H1 (cell line): ENCODE results near the gene SLC20A1. TPM values are rescaled to one million over a fixed set of nuclear protein-coding genes. Genes with fewer than 3 reads are reported as not detected.

Experiments used
- CTCF ChIA-PET: fragments of 300-600 bp; sonication (Branson Sonifier 250); formaldehyde crosslinking; loops from one replicate; lab custom pipeline; 2021; ENCODE audit not compliant: partially characterized antibody; lab: Charles Lee
- POLR2A ChIA-PET: fragments of 300-600 bp; sonication (Branson Sonifier 250); formaldehyde crosslinking; loops from one replicate; lab custom pipeline; 2021; ENCODE audit warnings: inconsistent platforms; ENCODE audit not compliant: partially characterized antibody; lab: Charles Lee
- DNase-seq, 2 experiments: peaks; one replicate each; pipeline versions ENCODE4 v3.0.0 to v3.0.0-alpha.2; 2010 to 2022; ENCODE audit warnings: low spot score in 2 of 2, low read depth in 1 of 2, mixed read lengths in 1 of 2
- FAIRE-seq: peaks from 2 replicates; lab custom pipeline; 2011; peaks lifted over from hg19 to GRCh38; lab: Jason Lieb, UNC
- H2AFZ ChIP-seq: 2 replicates; pipeline ENCODE4 v1.8.1; 2012; ENCODE audit warnings: low read length, inconsistent platforms
- H2AK5ac ChIP-seq: 2 replicates; pipeline ENCODE4 v1.6.1; 2013; ENCODE audit warnings: low read depth, low read length
- H2BK120ac ChIP-seq: replicated peaks from 2 replicates; pipeline ENCODE3; 2013; ENCODE audit warnings: low read depth, low read length, inconsistent platforms
- H2BK12ac ChIP-seq: 2 replicates; pipeline ENCODE4 v1.6.1; 2013; ENCODE audit warnings: low read depth, low read length
- H2BK15ac ChIP-seq: 2 replicates; pipeline ENCODE4 v1.6.1; 2013; ENCODE audit warnings: low read length
- H2BK20ac ChIP-seq: 2 replicates; pipeline ENCODE4 v1.6.1; 2013; ENCODE audit warnings: low read length
- H2BK5ac ChIP-seq: 2 replicates; pipeline ENCODE4 v1.6.1; 2013; ENCODE audit warnings: low read depth, low read length
- H3K14ac ChIP-seq: 2 replicates; pipeline ENCODE4 v1.6.1; 2013; ENCODE audit warnings: inconsistent platforms; ENCODE audit not compliant: insufficient read length
- H3K18ac ChIP-seq: 2 replicates; pipeline ENCODE4 v1.6.1; 2013; ENCODE audit warnings: low read length; ENCODE audit errors: extremely low read depth
- H3K23ac ChIP-seq: 2 replicates; pipeline ENCODE4 v1.6.1; 2013; ENCODE audit warnings: inconsistent platforms; ENCODE audit not compliant: insufficient read length
- H3K23me2 ChIP-seq: 2 replicates; pipeline ENCODE4 v1.6.1; 2013; ENCODE audit warnings: low read depth, low read length
- H3K27ac ChIP-seq: 2 replicates; pipeline ENCODE4 v1.6.1; 2011; ENCODE audit warnings: low read depth, low read length, inconsistent platforms
- H3K27me3 ChIP-seq, 4 experiments: replicated peaks in 1 of 4; 1 replicate in 1 of 4; 2 replicates in 3 of 4; pipeline versions ENCODE4 v1.6.1 to v1.8.1; 2011 to 2013; ENCODE audit warnings: low read length in 3 of 4, mild to moderate bottlenecking in 3 of 4, inconsistent platforms in 2 of 4, mixed read lengths in 2 of 4, moderate library complexity in 1 of 4; ENCODE audit not compliant: control insufficient read depth in 3 of 4, insufficient read depth in 3 of 4; ENCODE audit errors: extremely low read depth in 1 of 4
- H3K36me3 ChIP-seq, 4 experiments: 2 replicates each; pipeline versions ENCODE4 v1.6.1 to v1.8.1; 2011 to 2013; ENCODE audit warnings: mild to moderate bottlenecking in 4 of 4, low read length in 3 of 4, moderate library complexity in 2 of 4, control low read depth in 1 of 4, inconsistent platforms in 1 of 4; ENCODE audit not compliant: insufficient read depth in 4 of 4, control insufficient read depth in 2 of 4
- H3K4ac ChIP-seq: replicated peaks from 2 replicates; pipeline ENCODE3; 2013; ENCODE audit warnings: low read length, low read depth, mixed read lengths, inconsistent platforms; ENCODE audit not compliant: insufficient read length
- H3K4me1 ChIP-seq, 4 experiments: replicated peaks in 1 of 4; 1 replicate in 1 of 4; 2 replicates in 3 of 4; pipeline versions ENCODE4 v1.6.1 to v1.8.1; 2011 to 2013; ENCODE audit warnings: low read length in 3 of 4, inconsistent platforms in 2 of 4, mixed read lengths in 1 of 4; ENCODE audit not compliant: insufficient read depth in 4 of 4, control insufficient read depth in 3 of 4
- H3K4me2 ChIP-seq, 2 experiments: 2 replicates each; pipeline versions ENCODE4 v1.6.1 to v1.8.1; 2011 to 2013; ENCODE audit warnings: low read depth in 2 of 2, low read length in 2 of 2, control low read depth in 1 of 2, inconsistent platforms in 1 of 2, mild to moderate bottlenecking in 1 of 2; ENCODE audit not compliant: insufficient read depth in 1 of 2
- H3K4me3 ChIP-seq, 4 experiments: fragments of 200-600, 300-600 bp in 1 of 4; sonication (generic), shearing (Covaris generic), sonication (Bioruptor Twin) in 1 of 4; 2 replicates each; pipeline versions ENCODE4 v1.5.1 to v1.8.1; 2011 to 2016; ENCODE audit warnings: low read length in 4 of 4, low read depth in 3 of 4, control low read depth in 2 of 4, inconsistent platforms in 2 of 4, mild to moderate bottlenecking in 2 of 4, mixed read lengths in 1 of 4, moderate library complexity in 1 of 4; ENCODE audit not compliant: insufficient read depth in 2 of 4; ENCODE audit errors: extremely low read depth in 1 of 4
- H3K56ac ChIP-seq: replicated peaks from 2 replicates; pipeline ENCODE3; 2013; ENCODE audit warnings: low read depth, mild to moderate bottlenecking, mixed read lengths, low read length, inconsistent platforms; ENCODE audit not compliant: insufficient read length
- H3K79me1 ChIP-seq: 2 replicates; pipeline ENCODE4 v1.6.1; 2013; ENCODE audit warnings: low read depth, low read length, control low read depth
- H3K79me2 ChIP-seq, 2 experiments: 2 replicates each; pipeline versions ENCODE4 v1.6.1 to v1.8.1; 2012 to 2013; ENCODE audit warnings: low read length in 2 of 2, mild to moderate bottlenecking in 2 of 2, inconsistent platforms in 1 of 2; ENCODE audit not compliant: insufficient read depth in 2 of 2, control insufficient read depth in 1 of 2
- H3K9ac ChIP-seq, 4 experiments: replicated peaks in 1 of 4; 1 replicate in 1 of 4; 2 replicates in 3 of 4; pipeline versions ENCODE4 v1.6.1 to v1.8.1; 2011 to 2013; ENCODE audit warnings: low read depth in 3 of 4, low read length in 3 of 4, control low read depth in 2 of 4, mild to moderate bottlenecking in 2 of 4, moderate library complexity in 2 of 4, inconsistent platforms in 1 of 4; ENCODE audit errors: extremely low read depth in 1 of 4
- H3K9me3 ChIP-seq, 2 experiments: 2 replicates each; pipeline versions ENCODE4 v1.6.1 to v1.8.1; 2012 to 2013; ENCODE audit warnings: mild to moderate bottlenecking in 2 of 2, moderate library complexity in 2 of 2, control low read depth in 1 of 2, inconsistent platforms in 1 of 2, low read depth in 1 of 2, low read length in 1 of 2, mixed read lengths in 1 of 2; ENCODE audit not compliant: insufficient read depth in 2 of 2
- H4K20me1 ChIP-seq, 2 experiments: replicated peaks in 1 of 2; 2 replicates each; pipeline versions ENCODE3 to v1.8.1; 2011 to 2013; ENCODE audit warnings: inconsistent platforms in 2 of 2, low read length in 2 of 2, mild to moderate bottlenecking in 1 of 2; ENCODE audit not compliant: insufficient read depth in 2 of 2, control insufficient read depth in 1 of 2
- H4K5ac ChIP-seq: 2 replicates; pipeline ENCODE4 v1.6.1; 2013; ENCODE audit warnings: low read length, low read depth, mixed read lengths, inconsistent platforms; ENCODE audit not compliant: insufficient read length
- H4K8ac ChIP-seq: 2 replicates; pipeline ENCODE4 v1.8.0; 2013; ENCODE audit warnings: mild to moderate bottlenecking, moderate library complexity, low read length, inconsistent platforms; ENCODE audit not compliant: insufficient read depth; ENCODE audit errors: extremely low read depth
- H4K91ac ChIP-seq: replicated peaks from 2 replicates; pipeline ENCODE3; 2013; ENCODE audit warnings: low read length, mixed read lengths, inconsistent platforms; ENCODE audit not compliant: insufficient read length
- BACH1 ChIP-seq: IDR thresholded peaks from 2 replicates; pipeline ENCODE4 v1.6.1; 2012; ENCODE audit warnings: low read length, improper control_type of control experiment
- BRCA1 ChIP-seq: IDR thresholded peaks from 2 replicates; pipeline ENCODE4 v1.6.1; 2012; ENCODE audit warnings: low read depth, low read length, improper control_type of control experiment
- CBX5 ChIP-seq: fragments of 300-800, 300-1000 bp; sonication (generic); IDR thresholded peaks from 2 replicates; pipeline ENCODE4 v1.7.1; 2016; ENCODE audit warnings: antibody characterized with exemption, low read length, low read depth
- CREB1 ChIP-seq: IDR thresholded peaks from 2 replicates; pipeline ENCODE4 v1.6.1; 2012; ENCODE audit warnings: inconsistent platforms
- EZH2 ChIP-seq: fragments of 200-600 bp; sonication (generic); IDR thresholded peaks from 2 replicates; pipeline ENCODE4 v1.7.1; 2012; ENCODE audit warnings: low read depth, mild to moderate bottlenecking, moderate library complexity, low read length, inconsistent platforms; ENCODE audit not compliant: severe bottlenecking
- FOSL1 ChIP-seq: IDR thresholded peaks from 2 replicates; pipeline ENCODE4 v1.6.1; 2011; ENCODE audit warnings: mild to moderate bottlenecking, low read depth, low read length, moderate library complexity; ENCODE audit not compliant: insufficient read depth
- KDM1A ChIP-seq: fragments of 200-600, 300-600 bp; sonication (generic); IDR thresholded peaks from 2 replicates; pipeline ENCODE4 v1.7.1; 2016; ENCODE audit warnings: mild to moderate bottlenecking, low read length, borderline replicate concordance
- NANOG ChIP-seq: IDR thresholded peaks from 2 replicates; pipeline ENCODE4 v1.6.1; 2011; ENCODE audit warnings: low read length, low read depth, mild to moderate bottlenecking, inconsistent platforms; ENCODE audit not compliant: insufficient read depth, poor library complexity, severe bottlenecking
- POU5F1 ChIP-seq: IDR thresholded peaks from 2 replicates; pipeline ENCODE4 v1.6.1; 2011; ENCODE audit warnings: low read depth, mild to moderate bottlenecking, low read length, moderate library complexity
- RXRA ChIP-seq: IDR thresholded peaks from 2 replicates; pipeline ENCODE4 v1.6.1; 2011; ENCODE audit warnings: low read depth, mild to moderate bottlenecking, low read length, moderate library complexity; ENCODE audit not compliant: insufficient read depth
- TAF7 ChIP-seq: optimal IDR thresholded peaks from 2 replicates; pipeline ENCODE3; 2011; ENCODE audit warnings: low read depth, mild to moderate bottlenecking, inconsistent platforms, low read length, moderate library complexity, borderline replicate concordance
- TCF12 ChIP-seq: IDR thresholded peaks from 2 replicates; pipeline ENCODE4 v1.6.1; 2011; ENCODE audit warnings: low read depth, mild to moderate bottlenecking, low read length
- TEAD4 ChIP-seq: IDR thresholded peaks from 2 replicates; pipeline ENCODE4 v1.6.1; 2012; ENCODE audit warnings: low read depth, low read length, inconsistent platforms, mixed read lengths
- WGBS, 2 experiments: shearing (Covaris generic) in 1 of 2; methylation state at CpG; one replicate each; pipeline versions ENCODE4 v1.1.6 to v1.1.7; 2013 to 2015; ENCODE audit warnings: low lambda C conversion rate in 2 of 2, mixed read lengths in 2 of 2, inconsistent platforms in 1 of 2, low coverage in 1 of 2, missing lambda C conversion rate in 1 of 2; ENCODE audit not compliant: insufficient replicate concordance in 2 of 2, insufficient coverage in 1 of 2, insufficient read length in 1 of 2; ENCODE audit errors: extremely low coverage in 1 of 2, missing lambda C conversion rate in 1 of 2; 5-methylcytosine and 5-hydroxymethylcytosine counted together
- polyA plus RNA-seq, 7 experiments: library from polyadenylated mRNA; depleted of rRNA in 3 of 7; stranded (reverse) in 5 of 7; unstranded in 2 of 7; fragments of >200 nt in 5 of 7; fragments of 200-250 nt in 2 of 7; gene quantifications; 1 replicate in 5 of 7; 2 replicates in 1 of 7; 4 replicates in 1 of 7; pipeline versions ENCODE4 v1.2.1 to v1.2.3, GENCODE V29; 2011 to 2013; ENCODE audit warnings: missing spikeins in 2 of 7, mixed read lengths in 2 of 7
- total RNA-seq: library from RNA; stranded (reverse); fragmentation: NEBNext Ultra II Directional; extraction: Animal tissue kit (Norgen Biotek cat#: 25700); gene quantifications from 2 replicates; pipeline ENCODE4 v1.2.1, GENCODE V29; 2021

SLC20A1 gene
- total and polyA plus RNA-seq, 2 of the 8 experiments (the other 6 are each of a cell fraction or from before 2014, with no cell fraction given): 42.6 to 105 TPM

DNA sequence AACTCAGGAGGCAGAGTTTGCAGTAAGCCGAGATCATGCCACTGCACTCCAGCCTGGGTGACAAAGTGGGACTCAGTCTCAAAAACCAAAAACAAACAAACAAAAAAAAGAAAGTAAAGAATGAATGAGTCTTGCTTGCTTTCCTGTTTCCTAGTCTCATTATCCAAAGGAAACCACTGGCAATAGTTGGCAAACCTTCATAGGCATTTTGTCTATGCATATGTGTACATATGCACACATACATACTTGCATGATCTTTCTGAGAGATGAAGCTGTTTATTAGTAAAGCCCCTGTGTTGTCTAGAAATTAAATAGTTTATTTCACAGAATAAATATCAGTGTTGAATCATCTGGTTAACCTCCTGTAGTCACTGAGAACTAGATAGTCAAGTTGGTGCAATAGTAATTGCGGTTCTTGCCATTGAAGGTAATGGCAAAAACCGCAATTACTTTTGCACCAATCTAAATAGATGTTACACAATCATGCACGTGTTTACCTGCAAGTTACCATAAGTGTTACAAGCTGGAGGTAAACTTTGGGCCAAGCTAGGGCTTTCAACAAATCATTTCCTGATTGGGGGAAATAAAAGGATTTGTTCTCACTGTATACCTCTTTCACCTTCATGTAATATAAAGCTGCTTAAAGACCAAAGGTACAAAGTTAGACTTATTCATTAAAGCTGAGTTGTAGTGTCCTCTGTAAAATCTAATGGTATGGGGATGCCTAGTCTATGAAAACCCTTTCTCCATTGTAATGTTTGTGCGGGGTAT lies 24.7 kb downstream of the SLC20A1 start:
- Histone ChIP-seq H3K9me3 (no peaks in the 10 kb centered on the region), H3K79me1 (no peaks in the 10 kb centered on the region), H3K23me2 (no peaks in the 10 kb centered on the region), H3K14ac (no peak overlapping the region), H2AFZ (no peak overlapping the region), H2BK120ac (no peak overlapping the region), H4K20me1 (peaks cover 0 to 4% of the 10 kb centered on the region in 2 experiments), H2BK12ac (no peak overlapping the region), H2BK5ac (no peak overlapping the region), H2AK5ac (no peak overlapping the region), H3K36me3 (no peaks in the 10 kb centered on the region), H4K5ac (no peak overlapping the region), H3K23ac (no peak overlapping the region), H3K56ac (no peak overlapping the region), H4K8ac (no peak overlapping the region), H3K27me3 (0 out of 7 replicates have a peak, but pooled peaks cover 0 to 3% (median 1%) of the 10 kb centered on the region in 4 experiments), H3K79me2 (no peaks in the 10 kb centered on the region), H3K4me1 (no peaks in the 10 kb centered on the region), H3K4ac (no peak overlapping the region), H3K4me2 (no peak overlapping the region), H2BK20ac (no peak overlapping the region), H4K91ac (no peak overlapping the region), H2BK15ac (no peak overlapping the region), H3K9ac (no peak overlapping the region), H3K27ac (no peak overlapping the region), H3K18ac (no peak overlapping the region), H3K4me3 (no peak overlapping the region)
- ChIA-PET CTCF (interaction anchor here (1.0 to 2.2 kb wide), 10 partner anchors 8 to 215 kb away, joined by 3 to 6 read pairs (median 4); no protein-coding TSS in a partner anchor), POLR2A (interaction anchor here (0.9 to 15.0 kb wide), 6 partner anchors 16 to 86 kb away, joined by 3 to 146 read pairs (median 4); partner anchors contain the start of genes CHCHD5 and SLC20A1)
- DNase-seq (no peak), FAIRE-seq (no peak)
- WGBS, 2 experiments: 89% methylated on average over 5 of the region's 5 CpGs; no CpG with 5 or more reads in 1 of the 2 experiments
- no peak for TF ChIP-seq CREB1
- TF ChIP-seq EZH2: no peak
- TF ChIP-seq BACH1: no peak
- TF ChIP-seq CBX5: no peak
- no peak for TF ChIP-seq POU5F1
- TF ChIP-seq NANOG: no peak
- no peak for TF ChIP-seq BRCA1
- TF ChIP-seq FOSL1: no peak
- TF ChIP-seq RXRA: no peak
- no peak for TF ChIP-seq TCF12
- TF ChIP-seq TAF7: no peak
- no peak for TF ChIP-seq KDM1A
- TF ChIP-seq TEAD4: no peak
